BE2C (cell line): ENCODE results near the gene TGFBR1.

Experiments used
- DNase-seq: peaks from one replicate; pipeline ENCODE4 v3.0.0-alpha.2; 2020
- H3K27me3 ChIP-seq: fragments of 250-450 bp; sonication (Bioruptor Pico); 2 replicates; pipeline ENCODE4 v1.5.1; 2020; ENCODE audit warnings: mild to moderate bottlenecking
- H3K36me3 ChIP-seq: fragments of 250-450 bp; sonication (Bioruptor Pico); 2 replicates; pipeline ENCODE4 v1.5.1; 2020; ENCODE audit warnings: mild to moderate bottlenecking
- H3K4me1 ChIP-seq: fragments of 250-450 bp; sonication (Bioruptor Pico); 2 replicates; pipeline ENCODE4 v1.5.1; 2020
- H3K4me3 ChIP-seq: 2 replicates; pipeline ENCODE4 v1.5.1; 2011; ENCODE audit warnings: low read depth, low read length
- H3K9me3 ChIP-seq: fragments of 250-450 bp; sonication (Bioruptor Pico); 2 replicates; pipeline ENCODE4 v1.5.1; 2020
- TF ChIP-seq, protein P1 (sequence below): IDR thresholded peaks from 2 replicates; pipeline ENCODE4 v1.5.1; 2012; ENCODE audit warnings: mild to moderate bottlenecking, low read depth, low read length

TGFBR1 gene

DNA sequence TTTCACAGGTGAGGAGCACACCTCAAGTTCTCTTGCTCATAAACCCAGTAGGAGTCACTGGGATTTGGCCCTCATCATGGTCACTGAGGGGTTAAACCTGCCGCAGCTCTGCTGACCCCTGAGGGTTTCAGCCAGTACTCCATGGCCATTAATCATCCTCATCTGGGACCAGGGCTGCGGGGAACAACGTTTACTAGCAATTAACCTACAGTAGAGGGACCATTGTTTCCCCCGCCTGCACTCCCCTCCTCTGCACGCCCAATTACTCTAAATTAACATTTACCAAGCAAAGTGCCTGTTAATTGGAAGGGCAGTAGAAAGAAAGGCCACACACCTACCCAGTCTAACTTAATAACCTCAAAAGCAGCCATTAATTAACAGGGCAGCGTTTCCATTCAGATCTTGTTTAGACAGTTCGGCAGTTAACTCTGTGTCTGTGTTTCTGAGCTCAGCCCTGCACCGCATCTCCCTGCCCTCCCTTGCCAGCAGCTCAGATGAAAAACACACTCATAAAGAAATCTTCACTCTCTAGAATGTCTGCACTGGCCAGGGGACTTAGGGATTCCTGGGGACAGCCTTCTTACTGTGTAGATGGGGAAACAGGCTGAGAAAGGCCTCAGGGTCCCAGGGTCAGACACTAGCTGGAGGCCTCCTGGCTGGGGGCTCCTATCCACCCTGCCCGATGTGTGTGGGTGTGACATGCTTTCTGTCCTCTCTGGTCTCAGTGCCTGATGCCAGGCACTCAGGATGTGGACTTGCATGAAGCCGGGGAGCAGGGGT, 65.3 kb downstream of the TGFBR1 start:
- peaks cover 12% of the 10 kb centered on the region for H3K4me1 ChIP-seq
- TF ChIP-seq, protein P1, sequence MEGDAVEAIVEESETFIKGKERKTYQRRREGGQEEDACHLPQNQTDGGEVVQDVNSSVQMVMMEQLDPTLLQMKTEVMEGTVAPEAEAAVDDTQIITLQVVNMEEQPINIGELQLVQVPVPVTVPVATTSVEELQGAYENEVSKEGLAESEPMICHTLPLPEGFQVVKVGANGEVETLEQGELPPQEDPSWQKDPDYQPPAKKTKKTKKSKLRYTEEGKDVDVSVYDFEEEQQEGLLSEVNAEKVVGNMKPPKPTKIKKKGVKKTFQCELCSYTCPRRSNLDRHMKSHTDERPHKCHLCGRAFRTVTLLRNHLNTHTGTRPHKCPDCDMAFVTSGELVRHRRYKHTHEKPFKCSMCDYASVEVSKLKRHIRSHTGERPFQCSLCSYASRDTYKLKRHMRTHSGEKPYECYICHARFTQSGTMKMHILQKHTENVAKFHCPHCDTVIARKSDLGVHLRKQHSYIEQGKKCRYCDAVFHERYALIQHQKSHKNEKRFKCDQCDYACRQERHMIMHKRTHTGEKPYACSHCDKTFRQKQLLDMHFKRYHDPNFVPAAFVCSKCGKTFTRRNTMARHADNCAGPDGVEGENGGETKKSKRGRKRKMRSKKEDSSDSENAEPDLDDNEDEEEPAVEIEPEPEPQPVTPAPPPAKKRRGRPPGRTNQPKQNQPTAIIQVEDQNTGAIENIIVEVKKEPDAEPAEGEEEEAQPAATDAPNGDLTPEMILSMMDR: peak; percentile 47
- DNase-seq: peak; percentile 68
- H3K4me3 ChIP-seq: peak overlapping the region; percentile 9
- H3K27me3 ChIP-seq: no peaks in the 10 kb centered on the region
- H3K36me3 ChIP-seq: no peaks in the 10 kb centered on the region
- no peaks in the 10 kb centered on the region for H3K9me3 ChIP-seq

DNA sequence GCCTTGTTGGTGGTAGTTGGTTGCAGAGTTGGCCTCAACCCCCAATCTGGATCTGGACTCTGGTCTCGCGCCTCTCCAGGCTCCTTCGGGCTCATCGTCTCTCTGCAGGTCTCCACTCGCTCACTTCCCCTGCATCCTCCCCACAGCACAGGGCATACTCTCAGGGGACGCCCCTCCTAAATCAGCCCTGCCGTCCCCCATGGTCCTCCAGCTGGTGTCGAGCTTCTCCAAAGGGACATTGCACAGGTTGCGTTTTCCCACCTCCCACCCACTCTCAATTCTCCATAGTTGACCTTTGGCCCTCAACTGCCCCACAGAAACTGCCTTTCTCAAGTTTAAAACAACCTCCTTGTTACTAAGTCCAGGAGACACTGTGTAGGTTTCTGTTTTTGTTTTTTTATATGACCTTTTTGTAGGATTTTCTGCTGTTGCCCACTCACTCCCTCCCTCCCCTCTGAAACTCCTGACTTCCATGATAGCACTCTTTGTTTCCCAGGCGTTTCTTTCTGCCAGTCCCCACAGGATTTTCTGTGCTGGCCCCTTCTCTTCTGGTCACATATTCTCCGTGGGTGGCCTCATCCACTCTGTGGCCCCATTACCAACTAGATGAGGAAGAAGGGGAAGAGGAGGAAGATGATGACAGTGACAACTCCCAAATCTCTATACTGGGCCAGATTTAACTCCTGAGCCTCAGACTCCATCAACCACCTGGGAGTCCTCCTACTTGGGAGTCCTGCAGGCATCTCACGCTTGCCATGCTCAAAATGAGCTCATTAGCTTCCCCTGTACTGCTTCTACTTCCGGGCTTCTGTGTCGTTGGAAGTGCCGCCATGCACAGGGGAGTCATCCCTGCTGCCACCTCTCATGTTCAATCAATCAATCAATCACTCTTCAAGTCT, 66.6 kb downstream of the TGFBR1 start:
- DNase-seq: no peak
- no peaks in the 10 kb centered on the region for H3K36me3 ChIP-seq
- no peaks in the 10 kb centered on the region for H3K27me3 ChIP-seq
- H3K4me1 ChIP-seq: peaks cover 16% of the 10 kb centered on the region
- no peak overlapping the region for H3K4me3 ChIP-seq
- TF ChIP-seq, protein P1: no peak
- H3K9me3 ChIP-seq: no peaks in the 10 kb centered on the region

DNA sequence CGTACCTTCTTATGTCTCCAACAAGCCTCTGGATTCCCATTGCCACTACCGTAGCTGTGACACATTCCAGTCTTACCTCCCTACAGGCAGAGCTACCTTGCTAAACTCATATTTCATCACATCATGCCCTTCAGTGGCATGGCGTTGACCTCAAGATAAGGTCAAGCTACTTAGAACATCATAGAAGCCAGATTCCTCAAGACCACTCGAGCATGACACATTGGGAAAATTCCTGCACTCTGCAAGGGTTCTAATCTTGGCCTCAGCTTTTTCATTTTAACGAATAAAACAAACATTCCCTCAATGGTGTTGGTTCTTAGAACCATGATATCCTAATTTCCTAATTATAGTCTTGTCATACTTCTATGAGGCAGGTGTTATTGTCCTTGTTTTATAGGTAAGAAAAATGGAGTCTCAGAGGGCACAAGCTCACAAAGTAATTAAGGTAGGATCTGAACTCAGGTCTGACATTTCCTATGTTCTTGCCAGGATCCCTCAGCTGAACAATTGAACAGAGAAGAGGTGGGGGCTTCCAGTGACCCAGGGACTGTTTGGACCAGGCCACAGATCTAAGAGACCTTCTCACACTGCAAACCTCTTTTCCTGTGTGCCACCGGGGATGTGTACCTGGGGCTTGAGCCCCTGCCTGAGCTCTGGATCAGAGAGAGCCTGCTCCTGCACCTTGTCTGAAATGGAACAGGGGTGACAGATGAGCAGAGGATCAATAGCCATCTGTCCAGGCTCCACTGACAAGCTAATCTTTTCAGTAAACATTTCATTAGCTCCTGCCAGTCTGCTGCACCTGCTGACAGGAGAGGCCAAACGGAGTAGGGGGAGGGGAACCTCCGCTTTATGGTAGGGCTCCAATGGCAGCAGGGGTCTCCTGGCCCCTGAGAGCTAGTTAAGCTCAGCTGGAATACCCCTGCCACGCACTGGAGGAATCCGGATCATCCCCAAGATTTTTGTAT, 67.5 kb downstream of the TGFBR1 start:
- Histone ChIP-seq H3K27me3 (no peaks in the 10 kb centered on the region), H3K4me3 (no peak overlapping the region), H3K36me3 (no peaks in the 10 kb centered on the region), H3K9me3 (no peaks in the 10 kb centered on the region), H3K4me1 (peaks cover 19% of the 10 kb centered on the region)
- TF ChIP-seq, protein P1: no peak
- no peak for DNase-seq

DNA sequence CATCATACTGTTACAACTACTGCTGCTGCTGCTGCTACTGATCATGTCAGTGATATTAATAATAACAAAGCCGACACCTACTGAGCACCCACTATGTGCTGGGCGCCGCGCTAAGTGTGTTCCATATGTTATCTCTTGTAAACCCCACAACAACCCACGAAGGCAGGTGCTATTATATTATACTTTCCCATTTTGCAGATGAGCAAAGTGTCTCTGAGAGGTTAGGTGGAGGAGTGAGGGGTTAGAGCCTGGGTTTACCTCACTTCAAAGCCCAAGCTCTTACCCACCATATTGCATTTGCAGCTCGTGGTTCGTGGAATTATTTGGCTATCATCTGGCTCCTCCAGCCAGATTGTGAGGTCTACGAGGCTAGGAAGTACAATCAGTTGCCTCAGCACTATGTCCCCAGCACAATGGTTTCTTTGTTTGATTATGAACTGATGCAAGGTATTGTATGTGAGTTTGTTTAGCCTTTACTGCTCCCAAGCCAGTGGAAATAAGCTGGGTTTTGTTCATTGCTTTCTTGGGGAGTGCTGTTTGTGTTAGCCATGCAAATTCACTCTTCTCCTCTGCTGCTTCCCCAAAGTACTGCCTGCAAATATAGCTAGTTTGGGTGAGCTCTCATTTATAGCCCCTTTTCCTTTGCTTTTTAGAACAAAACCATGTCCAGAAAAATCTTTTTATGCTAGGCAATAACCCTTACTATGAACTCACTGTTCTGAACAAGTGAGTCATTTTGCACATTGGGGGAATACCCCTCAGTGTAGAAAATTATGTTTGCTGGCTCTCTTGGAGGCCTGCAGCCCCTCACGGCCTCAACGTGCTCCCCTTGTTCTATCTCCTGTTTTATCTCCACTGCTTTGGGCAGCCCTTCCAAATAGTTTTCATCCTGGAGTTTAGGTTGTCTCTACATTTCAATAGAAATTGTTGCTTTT, 68.9 kb downstream of the TGFBR1 start:
- Histone ChIP-seq H3K4me3 (no peak overlapping the region), H3K36me3 (no peaks in the 10 kb centered on the region), H3K27me3 (no peaks in the 10 kb centered on the region), H3K4me1 (peaks cover 19% of the 10 kb centered on the region), H3K9me3 (no peaks in the 10 kb centered on the region)
- DNase-seq: no peak
- TF ChIP-seq, protein P1: no peak

DNA sequence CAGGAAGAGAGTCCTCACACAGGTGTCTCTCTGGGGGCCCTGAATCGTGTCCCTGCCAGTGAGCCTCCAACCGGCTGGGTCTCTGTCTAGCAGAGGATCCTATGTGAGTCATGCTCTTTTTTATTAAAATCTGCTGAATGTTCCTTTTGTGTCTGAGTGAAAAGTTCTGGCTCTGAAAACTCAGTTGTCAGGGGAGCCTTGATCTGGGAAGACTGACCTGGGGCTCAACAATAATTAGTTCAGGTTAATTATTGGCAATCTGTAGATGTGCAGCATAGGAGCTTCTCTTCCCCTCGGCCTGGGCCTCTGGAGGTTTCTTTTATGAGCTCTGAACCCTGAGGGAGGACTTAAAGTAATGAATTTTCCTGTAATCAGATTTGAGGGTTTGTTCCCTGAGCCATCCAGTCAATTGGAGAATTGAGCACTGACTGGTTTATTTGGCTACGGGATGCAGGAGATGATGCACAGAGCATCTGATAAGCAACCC, 71.7 kb downstream of the TGFBR1 start:
- no peaks in the 10 kb centered on the region for H3K27me3 ChIP-seq
- no peaks in the 10 kb centered on the region for H3K9me3 ChIP-seq
- peaks cover 7% of the 10 kb centered on the region; the same call in 1 of the 2 replicates for H3K4me1 ChIP-seq
- no peaks in the 10 kb centered on the region for H3K36me3 ChIP-seq
- no peak for DNase-seq
- no peak overlapping the region for H3K4me3 ChIP-seq
- TF ChIP-seq, protein P1: no peak
